ENCODE measurements around the gene KCTD1. TPM values are rescaled to one million over a fixed set of nuclear protein-coding genes. Genes with fewer than 3 reads are reported as not detected.

The KCTD1 gene
- total RNA-seq, 1 donor from 2014 or later, result 29.5 TPM

DNA sequence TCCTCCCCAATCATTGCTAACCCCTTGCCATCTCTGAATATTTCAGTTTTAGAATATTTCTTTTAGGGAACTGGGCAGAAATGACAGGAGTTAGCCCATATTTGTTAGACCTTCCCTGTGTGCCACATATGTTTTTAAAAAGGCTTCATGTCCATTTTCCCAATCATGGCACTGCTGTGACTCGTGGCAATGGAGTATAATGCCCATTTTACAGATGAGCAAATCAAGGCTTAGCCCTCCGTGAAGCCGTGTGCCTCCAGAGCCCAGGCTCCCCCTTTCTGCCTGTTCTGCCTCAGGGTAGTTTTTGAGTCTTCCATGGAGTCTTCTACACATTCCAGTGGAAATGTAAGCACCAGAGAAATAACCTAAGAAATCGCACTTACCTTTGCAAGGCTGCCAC is 130.1 kb downstream of the KCTD1 start:
- no peak for DNase-seq (ENCODE audit: low spot score, unreplicated experiment)
- Mint-ChIP-seq H3K9me3 (ENCODE audit: low read depth) (no peaks in the 10 kb centered on the region), H3K27ac (no peak overlapping the region), H3K36me3 (ENCODE audit: insufficient read depth) (no peaks in the 10 kb centered on the region), H3K27me3 (no peaks in the 10 kb centered on the region), H3K4me1 (ENCODE audit: low read depth) (no peaks in the 10 kb centered on the region), H3K4me3 (ENCODE audit: low read depth) (no peak overlapping the region)
- TF ChIP-seq, protein P1, sequence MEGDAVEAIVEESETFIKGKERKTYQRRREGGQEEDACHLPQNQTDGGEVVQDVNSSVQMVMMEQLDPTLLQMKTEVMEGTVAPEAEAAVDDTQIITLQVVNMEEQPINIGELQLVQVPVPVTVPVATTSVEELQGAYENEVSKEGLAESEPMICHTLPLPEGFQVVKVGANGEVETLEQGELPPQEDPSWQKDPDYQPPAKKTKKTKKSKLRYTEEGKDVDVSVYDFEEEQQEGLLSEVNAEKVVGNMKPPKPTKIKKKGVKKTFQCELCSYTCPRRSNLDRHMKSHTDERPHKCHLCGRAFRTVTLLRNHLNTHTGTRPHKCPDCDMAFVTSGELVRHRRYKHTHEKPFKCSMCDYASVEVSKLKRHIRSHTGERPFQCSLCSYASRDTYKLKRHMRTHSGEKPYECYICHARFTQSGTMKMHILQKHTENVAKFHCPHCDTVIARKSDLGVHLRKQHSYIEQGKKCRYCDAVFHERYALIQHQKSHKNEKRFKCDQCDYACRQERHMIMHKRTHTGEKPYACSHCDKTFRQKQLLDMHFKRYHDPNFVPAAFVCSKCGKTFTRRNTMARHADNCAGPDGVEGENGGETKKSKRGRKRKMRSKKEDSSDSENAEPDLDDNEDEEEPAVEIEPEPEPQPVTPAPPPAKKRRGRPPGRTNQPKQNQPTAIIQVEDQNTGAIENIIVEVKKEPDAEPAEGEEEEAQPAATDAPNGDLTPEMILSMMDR (IDR thresholded peaks at IDR 0.05; ENCODE audit: unreplicated experiment), result no peak

DNA sequence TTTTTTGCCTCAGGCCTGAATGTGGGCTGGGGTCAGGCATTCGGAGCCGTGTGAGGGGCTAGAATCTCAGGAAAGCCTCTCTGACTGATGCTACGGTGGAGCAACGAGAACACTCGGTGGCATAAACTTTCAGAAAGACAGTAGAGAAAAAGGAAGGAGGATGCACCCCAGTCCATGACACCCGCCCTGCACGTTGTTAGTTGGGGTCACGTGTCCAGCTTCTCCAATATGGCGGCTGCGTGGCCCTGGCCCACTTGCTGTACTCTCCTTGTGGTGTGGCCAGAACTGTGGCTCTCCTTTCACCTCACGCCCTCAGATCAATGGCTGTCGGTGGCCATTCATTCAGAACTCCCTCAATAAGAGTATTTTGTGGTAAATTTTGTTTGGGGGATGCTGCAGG is 131.2 kb downstream of the KCTD1 start:
- Mint-ChIP-seq H3K36me3 (ENCODE audit: insufficient read depth) (no peaks in the 10 kb centered on the region), H3K27ac (no peak overlapping the region), H3K4me3 (ENCODE audit: low read depth) (no peak overlapping the region), H3K4me1 (ENCODE audit: low read depth) (no peaks in the 10 kb centered on the region), H3K9me3 (ENCODE audit: low read depth) (no peaks in the 10 kb centered on the region), H3K27me3 (no peaks in the 10 kb centered on the region)
- TF ChIP-seq, protein P1 (IDR thresholded peaks at IDR 0.05; ENCODE audit: unreplicated experiment), result no peak
- no peak for DNase-seq (ENCODE audit: low spot score, unreplicated experiment)

DNA sequence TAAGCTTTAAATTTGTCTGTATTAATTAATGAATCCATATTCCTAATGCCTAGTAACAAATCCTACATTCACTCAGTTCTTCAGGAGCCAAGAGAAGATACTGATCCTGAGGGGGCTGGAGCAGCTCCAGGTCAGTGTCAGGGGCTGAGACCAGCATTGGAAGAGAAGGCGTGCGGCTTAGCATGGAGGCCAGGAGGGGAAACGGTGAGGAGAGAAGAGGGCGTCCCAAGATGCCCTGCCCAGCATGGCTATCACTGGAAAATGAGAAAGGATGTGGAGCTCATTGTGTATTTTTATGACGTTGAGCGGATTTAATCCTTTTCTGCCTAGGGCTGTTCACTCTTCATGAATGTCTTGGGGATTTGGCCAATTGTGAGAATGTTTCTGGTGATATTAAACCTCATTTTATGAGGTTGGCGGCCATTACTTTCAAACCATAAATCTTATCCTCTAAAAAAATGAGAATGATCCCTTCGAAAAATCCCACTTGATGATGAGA is 131.7 kb downstream of the KCTD1 start:
- Mint-ChIP-seq H3K4me3 (ENCODE audit: low read depth) (no peak overlapping the region), H3K27ac (no peak overlapping the region), H3K4me1 (ENCODE audit: low read depth) (no peaks in the 10 kb centered on the region), H3K27me3 (no peaks in the 10 kb centered on the region), H3K36me3 (ENCODE audit: insufficient read depth) (no peaks in the 10 kb centered on the region), H3K9me3 (ENCODE audit: low read depth) (no peaks in the 10 kb centered on the region)
- TF ChIP-seq, protein P1 (IDR thresholded peaks at IDR 0.05; ENCODE audit: unreplicated experiment), result no peak
- no peak for DNase-seq (ENCODE audit: low spot score, unreplicated experiment)

DNA sequence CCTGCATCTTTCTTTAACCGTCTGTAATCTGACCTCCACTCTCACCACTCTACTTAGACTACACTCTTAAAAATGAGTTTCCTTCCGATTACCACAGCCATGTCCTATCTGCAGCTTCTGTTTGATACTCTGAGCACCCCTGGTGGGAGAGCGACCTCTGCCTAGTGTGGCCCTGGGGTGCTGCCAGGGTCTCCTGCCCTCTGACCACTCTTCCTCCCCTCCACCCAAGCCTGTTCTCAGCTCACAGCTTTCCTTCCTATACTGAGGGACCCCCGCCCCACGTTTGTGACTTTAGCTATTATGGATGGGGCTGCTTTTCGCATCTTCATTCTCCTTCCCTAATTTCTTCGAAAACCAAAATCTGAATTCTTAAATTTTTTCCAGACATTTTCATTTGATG is 132.7 kb downstream of the KCTD1 start:
- Mint-ChIP-seq H3K36me3 (ENCODE audit: insufficient read depth) (no peaks in the 10 kb centered on the region), H3K9me3 (ENCODE audit: low read depth) (no peaks in the 10 kb centered on the region), H3K27ac (no peak overlapping the region), H3K27me3 (no peaks in the 10 kb centered on the region), H3K4me3 (ENCODE audit: low read depth) (no peak overlapping the region), H3K4me1 (ENCODE audit: low read depth) (no peaks in the 10 kb centered on the region)
- TF ChIP-seq, protein P1 (IDR thresholded peaks at IDR 0.05; ENCODE audit: unreplicated experiment), result no peak
- DNase-seq (ENCODE audit: low spot score, unreplicated experiment), result no peak

DNA sequence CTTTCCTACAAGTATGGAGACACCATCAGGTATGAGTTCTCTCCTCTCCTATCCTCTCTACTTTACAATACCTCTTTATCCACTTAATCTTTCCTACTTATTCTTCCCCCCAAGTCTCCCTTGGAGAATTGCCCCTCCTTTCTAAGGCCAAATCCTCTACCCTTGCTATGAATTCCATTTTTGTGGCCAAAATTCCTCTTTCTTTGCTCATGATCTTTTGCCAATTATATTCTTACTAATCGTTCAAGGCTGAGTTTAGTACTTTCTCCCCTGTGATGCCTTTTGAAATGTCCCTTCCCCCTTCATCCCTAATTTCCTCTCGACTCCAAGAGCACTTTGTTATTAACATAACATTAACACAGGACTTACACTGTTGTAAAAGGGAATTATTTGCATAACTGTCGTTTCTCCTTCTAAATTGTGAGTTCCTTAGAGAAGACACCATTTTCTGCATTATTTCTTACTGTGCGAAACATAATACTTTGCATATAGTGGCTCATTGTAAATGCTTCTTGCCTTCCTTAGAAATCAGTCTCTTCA is 133.4 kb downstream of the KCTD1 start:
- no peak overlapping the region for H3K27ac Mint-ChIP-seq
- DNase-seq (ENCODE audit: low spot score, unreplicated experiment), result no peak
- H3K4me1 Mint-ChIP-seq (ENCODE audit: low read depth), result no peaks in the 10 kb centered on the region
- no peaks in the 10 kb centered on the region for H3K36me3 Mint-ChIP-seq (ENCODE audit: insufficient read depth)
- no peaks in the 10 kb centered on the region for H3K9me3 Mint-ChIP-seq (ENCODE audit: low read depth)
- no peaks in the 10 kb centered on the region for H3K27me3 Mint-ChIP-seq
- no peak overlapping the region for H3K4me3 Mint-ChIP-seq (ENCODE audit: low read depth)
- TF ChIP-seq, protein P1 (IDR thresholded peaks at IDR 0.05; ENCODE audit: unreplicated experiment), result no peak

Measured in progenitor cell of endocrine pancreas (in vitro differentiated cells).